Spleen (tissue), 3 donors: ENCODE results near the gene OR6C2.
"Not testable (repeated sequence)": the region's sequence is repeated elsewhere in the genome, so short reads cannot be mapped to it uniquely, and the experiment has no call there.

Experiments
- POLR2A ChIP-seq, 3 donors: fragments of 450-650 bp; IDR thresholded peaks; one replicate each; pipeline ENCODE4 v1.5.1; 2017; ENCODE audit warnings: antibody characterized with exemption in 3 of 3, mild to moderate bottlenecking in 1 of 3
- POLR2AphosphoS5 ChIP-seq, 3 donors: sonication (generic); formaldehyde crosslinking; IDR thresholded peaks; one replicate each; pipeline ENCODE4 v1.5.1; 2017; ENCODE audit warnings: antibody characterized with exemption in 3 of 3

- TF ChIP-seq POLR2AphosphoS5, POLR2A (IDR thresholded peaks at IDR 0.05): not testable (repeated sequence)
Measured at GRCh38 chr12:55414889-55415288, 29.0 kb upstream of the OR6C2 start.
